ENCODE measurements around the gene CKS1B.
"Not testable (repeated sequence)": the region's sequence is repeated elsewhere in the genome, so short reads cannot be mapped to it uniquely, and the experiment has no call there.

The CKS1B gene

DNA sequence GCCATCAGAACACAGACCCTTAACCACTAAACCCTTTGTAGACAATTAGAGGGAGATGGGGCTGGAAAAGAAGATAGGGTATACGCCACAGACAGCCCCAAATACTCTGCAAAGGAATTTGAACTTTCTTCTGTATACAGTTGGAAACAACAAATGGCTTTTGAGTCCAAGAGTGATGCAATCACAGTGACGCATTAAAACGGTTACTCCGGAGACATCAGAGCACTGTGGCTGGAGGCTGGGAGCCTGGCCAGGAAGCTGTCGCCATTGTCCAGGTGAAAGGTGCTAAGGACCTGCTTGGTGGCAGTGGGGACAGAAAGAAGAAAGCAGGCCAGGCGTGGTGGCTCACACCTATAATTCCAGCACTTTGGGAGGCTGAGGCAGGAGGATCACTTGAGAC, 12.8 kb downstream of the CKS1B start:
- DNase-seq (ENCODE audit: low spot score) = no peak

GRCh38 chr1:154988058-154988954, 13.8 kb downstream of the CKS1B start:
- no peak for DNase-seq (ENCODE audit: low spot score)

DNA sequence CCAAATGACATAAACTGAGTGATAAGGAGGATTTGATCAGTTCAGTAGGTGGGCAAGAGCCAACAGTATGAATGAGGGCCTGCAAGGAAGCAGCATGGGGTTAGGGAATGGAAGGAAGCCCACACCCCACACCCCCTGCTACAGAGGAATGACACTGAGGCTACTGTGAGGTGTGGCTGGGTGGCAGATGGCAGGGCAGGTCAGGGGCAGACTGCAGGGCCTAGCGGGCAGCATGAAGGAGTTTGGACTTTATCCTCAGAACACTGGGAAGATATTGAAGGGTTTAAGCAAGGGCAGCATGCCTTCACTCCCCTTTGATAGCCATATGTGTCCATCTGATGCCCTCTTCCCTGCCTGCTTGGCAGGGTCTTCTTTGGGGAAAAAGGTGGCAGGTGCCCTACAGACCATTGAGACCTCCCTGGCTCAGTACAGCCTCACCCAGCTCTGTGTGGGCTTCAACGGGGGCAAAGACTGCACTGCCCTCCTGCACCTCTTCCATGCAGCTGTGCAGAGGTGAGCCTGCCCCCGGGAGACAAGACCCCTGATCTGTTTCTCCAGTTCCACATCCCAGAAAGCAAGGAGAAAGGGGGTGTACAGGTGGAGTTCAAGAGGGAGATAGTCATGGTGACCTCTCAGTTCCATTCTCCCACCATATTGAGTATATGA, 14.8 kb downstream of the CKS1B start:
- no peak for DNase-seq (ENCODE audit: low spot score)

GRCh38 chr1:154990276-154990675, 15.8 kb downstream of the CKS1B start:
- no peak for DNase-seq (ENCODE audit: low spot score)

GRCh38 chr1:154992721-154993571, 18.5 kb downstream of the CKS1B start:
- DNase-seq (ENCODE audit: low spot score) = no peak

DNA sequence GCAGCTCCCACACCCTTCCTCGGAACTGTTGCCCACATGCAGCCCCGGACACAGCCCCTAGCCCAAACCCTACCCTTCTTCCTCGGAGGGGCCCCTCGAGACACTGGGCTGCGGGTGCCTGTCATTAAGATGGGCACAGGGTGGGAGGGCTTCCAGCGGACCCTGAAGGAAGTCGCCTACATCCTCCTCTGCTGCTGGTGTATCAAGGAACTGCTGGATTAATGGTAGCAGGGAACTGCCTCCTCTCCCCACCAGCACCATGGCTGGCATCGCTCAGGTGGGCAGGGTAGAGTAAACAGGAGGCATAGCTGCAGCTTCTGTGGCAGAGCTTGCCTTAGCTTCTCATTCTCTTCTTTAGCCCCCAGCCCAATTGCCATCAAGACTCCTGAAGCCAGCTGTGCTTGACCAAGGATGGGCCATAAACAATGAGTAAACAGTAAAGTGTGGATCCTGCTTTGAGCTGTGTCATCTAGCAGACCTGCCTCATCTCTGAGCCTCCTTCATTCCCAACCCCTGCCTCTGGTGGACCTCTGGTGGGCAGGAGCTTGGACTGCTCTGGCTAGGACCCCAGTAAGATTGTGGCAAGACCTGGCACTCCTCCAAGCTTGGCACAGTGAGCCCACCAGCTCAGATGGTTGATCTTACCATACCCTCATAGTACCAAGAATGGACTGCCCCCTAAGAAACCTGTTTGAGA, 19.2 kb downstream of the CKS1B start, which contains the start of gene LENEP:
LENEP (plus strand) TSS at position 15 of the 697 bp plus-strand sequence; CDS start at position 37, 22 bp downstream.
- DNase-seq (ENCODE audit: low spot score) = no peak

- DNase-seq (ENCODE audit: low spot score) = no peak
Measured at GRCh38 chr1:154994269-154994587, 19.7 kb downstream of the CKS1B start.

GRCh38 chr1:154994591-154994990, 20.1 kb downstream of the CKS1B start:
- no peak for DNase-seq (ENCODE audit: low spot score)

DNA sequence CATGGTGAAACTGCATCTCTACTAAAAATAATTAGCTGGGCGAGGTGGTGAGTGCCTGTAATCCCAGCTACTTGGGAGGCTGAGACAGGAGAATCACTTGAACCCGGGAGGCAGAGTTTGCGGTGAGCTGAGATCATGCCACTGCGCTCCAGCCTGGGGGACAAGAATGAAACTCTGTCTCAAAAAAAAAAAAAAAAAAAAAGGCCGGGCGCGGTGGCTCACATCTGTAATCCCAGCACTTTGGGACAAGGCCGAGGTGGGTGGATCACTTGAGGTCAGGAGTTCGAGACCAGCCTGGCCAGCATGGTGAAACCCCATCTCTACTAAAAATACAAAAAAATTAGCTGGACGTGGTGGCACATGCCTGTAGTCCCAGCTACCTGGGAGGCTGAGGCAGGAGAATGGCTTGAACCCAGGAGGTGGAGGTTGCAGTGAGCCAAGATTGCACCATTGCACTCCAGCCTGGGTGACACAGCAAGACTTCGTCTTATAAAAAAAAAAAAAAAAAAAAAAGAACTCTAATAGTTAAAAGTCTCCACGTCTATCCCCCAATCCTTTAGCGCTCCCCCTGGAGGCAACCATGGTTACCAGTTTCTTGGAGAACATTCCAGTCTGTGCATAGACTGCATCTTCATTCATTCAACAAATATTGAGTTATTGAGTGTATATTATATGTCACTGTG, 21.0 kb downstream of the CKS1B start:
- DNase-seq (ENCODE audit: low spot score) = not testable (repeated sequence)

GRCh38 chr1:154996966-154997701, 22.7 kb downstream of the CKS1B start:
- DNase-seq (ENCODE audit: low spot score) = no peak

DNA sequence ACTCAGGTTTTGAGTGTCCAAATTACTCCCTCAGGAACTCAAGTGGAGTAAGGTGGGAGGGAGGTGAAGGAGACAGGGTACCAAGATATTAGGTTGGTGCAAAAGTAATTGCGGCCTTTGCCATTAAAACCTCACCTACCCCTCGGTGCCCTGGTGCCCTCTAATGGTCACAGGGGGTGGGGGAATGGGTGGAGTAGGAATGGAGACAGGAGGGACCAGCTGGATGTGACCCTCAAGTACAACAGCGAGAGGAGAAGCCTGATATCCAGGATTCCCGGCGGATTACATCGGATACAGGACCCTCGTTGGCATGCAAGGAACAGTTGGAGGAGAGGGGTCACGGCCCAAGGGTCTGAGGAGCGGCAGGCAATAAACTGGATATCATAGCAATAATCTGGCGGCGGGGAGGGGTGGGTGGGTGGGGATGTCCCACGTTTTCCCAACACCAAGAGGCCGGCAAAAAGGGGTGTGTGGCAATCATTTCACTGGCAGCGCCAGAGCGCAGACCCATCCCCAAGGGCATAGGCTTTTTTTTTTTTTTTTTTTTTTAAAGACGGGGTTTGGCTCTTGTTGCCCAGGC, 23.8 kb downstream of the CKS1B start:
- no peak for DNase-seq (ENCODE audit: low spot score)

GRCh38 chr1:154998818-154999570, 24.5 kb downstream of the CKS1B start:
- DNase-seq (ENCODE audit: low spot score) = peak; percentile 68

DNA sequence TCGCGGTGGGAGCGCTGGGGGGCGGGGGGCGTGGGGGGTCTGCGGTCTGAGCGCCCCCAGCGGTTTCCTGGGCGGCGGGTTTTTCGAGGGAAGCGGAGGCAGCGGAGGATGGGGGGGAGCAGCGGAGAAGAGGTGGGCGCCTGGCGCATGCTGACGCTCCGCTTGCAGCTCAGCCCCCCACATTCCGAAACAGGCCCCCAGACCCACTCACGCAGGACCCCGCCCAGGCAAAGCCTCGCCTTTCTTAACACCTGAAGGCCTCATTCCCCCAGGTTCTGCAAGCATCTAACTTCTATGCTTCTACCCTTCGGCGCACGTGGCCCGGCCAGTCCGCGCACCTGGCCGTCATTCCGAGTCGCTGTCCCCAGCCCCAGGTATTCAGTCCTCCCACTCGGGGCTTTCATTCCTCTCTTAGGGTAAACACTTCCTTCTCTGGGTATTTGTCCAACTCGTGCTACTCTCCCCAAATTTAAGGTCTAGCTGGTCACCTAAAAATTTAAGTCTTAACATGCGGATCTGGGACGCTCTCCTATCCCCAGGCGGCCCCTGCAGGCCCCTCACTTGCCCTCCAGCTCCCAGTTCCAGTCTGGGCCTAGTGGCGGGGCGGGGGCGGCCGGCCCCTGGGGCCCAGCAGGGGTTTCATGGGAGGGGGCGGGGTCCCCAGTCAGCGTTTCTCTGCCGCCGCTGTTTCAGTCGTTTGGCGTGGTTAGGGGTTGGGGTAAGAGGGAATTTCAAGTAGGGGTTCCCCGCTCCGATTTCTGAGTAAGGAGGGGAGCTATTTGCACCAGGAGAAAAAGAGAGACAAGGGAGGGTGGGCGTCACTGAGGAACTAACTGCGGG, 25.3 kb downstream of the CKS1B start:
- no peak for DNase-seq (ENCODE audit: low spot score)

DNA sequence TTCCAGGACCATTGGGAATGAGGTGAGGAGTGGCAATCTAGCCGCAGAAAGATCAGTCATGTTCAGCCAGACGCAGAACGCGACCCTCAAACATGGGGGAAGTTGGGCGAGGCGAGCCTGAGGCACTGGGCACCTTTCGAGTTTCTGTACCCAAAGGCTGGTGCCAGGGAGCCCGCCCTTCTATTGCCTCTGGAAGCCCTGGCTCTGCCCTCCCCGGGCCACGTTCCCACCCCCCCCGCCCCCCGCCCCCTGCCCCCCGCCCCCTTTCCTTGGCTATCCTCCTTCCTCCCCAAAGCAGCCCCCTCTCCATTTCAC, 25.9 kb downstream of the CKS1B start:
- DNase-seq (ENCODE audit: low spot score) = no peak

DNA sequence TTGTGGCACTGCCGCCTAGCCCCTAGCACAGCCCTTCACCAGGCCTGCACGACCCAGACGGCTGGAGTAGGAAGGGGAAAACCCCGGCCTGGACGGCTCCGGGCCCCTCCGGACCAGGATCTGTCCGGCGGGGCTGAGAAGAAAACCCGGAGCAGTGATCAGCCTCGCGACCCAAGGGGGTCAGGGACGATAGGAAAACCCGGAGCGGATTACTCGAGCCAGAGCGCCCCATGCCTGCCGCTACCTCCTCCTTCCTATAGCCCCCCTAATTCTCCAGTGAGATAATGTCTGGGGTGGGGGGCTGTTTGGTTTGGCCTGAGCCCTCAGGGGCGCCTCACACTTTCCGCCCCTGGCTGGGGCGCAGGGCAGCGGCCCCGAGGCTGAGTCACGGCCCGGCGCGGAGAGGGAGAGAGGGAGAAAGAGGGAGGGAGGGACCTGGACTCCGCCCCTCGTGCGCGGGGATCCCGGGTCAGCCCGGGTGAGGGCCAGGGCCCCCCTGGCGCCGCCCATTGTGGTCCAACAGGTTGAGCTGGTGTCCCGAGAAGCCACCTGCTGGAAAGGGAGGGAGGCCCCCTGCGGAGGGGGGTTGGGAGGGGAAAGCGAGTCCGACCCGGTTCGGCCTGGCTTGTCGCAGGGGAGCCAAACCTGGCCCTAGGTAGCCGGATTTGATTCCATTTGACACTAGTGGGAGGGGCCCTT, 26.4 kb downstream of the CKS1B start:
- peak; percentile 83 for DNase-seq (ENCODE audit: low spot score)

GRCh38 chr1:155001425-155001674, 26.9 kb downstream of the CKS1B start:
- no peak for DNase-seq (ENCODE audit: low spot score)

- DNase-seq (ENCODE audit: low spot score) = peak; percentile 100
Measured at GRCh38 chr1:155001675-155002463, 27.4 kb downstream of the CKS1B start.
